Progenitor cell of endocrine pancreas (in vitro differentiated cells): ENCODE data around the gene PRR23E. TPM values are rescaled to one million over a fixed set of nuclear protein-coding genes. Genes with fewer than 3 reads are reported as not detected.

Experiments
- DNase-seq: peaks from one replicate; pipeline ENCODE4 v3.0.0; 2021; ENCODE audit warnings: low spot score; ENCODE audit not compliant: unreplicated experiment
- H3K27ac Mint-ChIP-seq: 2 replicates; pipeline ENCODE4 v1.8.0; 2021; ENCODE audit warnings: mild to moderate bottlenecking, moderate library complexity, mixed read lengths
- H3K27me3 Mint-ChIP-seq: 2 replicates; pipeline ENCODE4 v1.8.0; 2021; ENCODE audit warnings: mixed read lengths
- H3K36me3 Mint-ChIP-seq: 2 replicates; pipeline ENCODE4 v1.8.0; 2022; ENCODE audit warnings: mixed read lengths; ENCODE audit not compliant: insufficient read depth
- H3K4me1 Mint-ChIP-seq: 2 replicates; pipeline ENCODE4 v1.8.0; 2021; ENCODE audit warnings: low read depth, mixed read lengths
- H3K4me3 Mint-ChIP-seq: 2 replicates; pipeline ENCODE4 v1.8.0; 2021; ENCODE audit warnings: low read depth, mild to moderate bottlenecking, moderate library complexity, mixed read lengths
- H3K9me3 Mint-ChIP-seq: 2 replicates; pipeline ENCODE4 v1.8.0; 2021; ENCODE audit warnings: low read depth, mixed read lengths
- CTCF ChIP-seq: fragments of 200-600 bp; sonication (generic); IDR thresholded peaks from one replicate; pipeline ENCODE4 v1.5.0; 2021; ENCODE audit warnings: antibody characterized with exemption, mild to moderate bottlenecking; ENCODE audit not compliant: unreplicated experiment
- total RNA-seq: library from RNA; stranded (reverse); gene quantifications from 2 replicates; pipeline ENCODE4 v1.2.1, GENCODE V29; 2021

The PRR23E gene
- total RNA-seq, 1 donor from 2014 or later, result not detected

GRCh38 chr3:127173516-127174166 lies 19.3 kb upstream of the PRR23E start:
- H3K36me3 Mint-ChIP-seq, result no peaks in the 10 kb centered on the region
- H3K4me3 Mint-ChIP-seq, result no peak overlapping the region
- no peak for TF ChIP-seq CTCF
- H3K27ac Mint-ChIP-seq, result no peak overlapping the region
- H3K4me1 Mint-ChIP-seq, result peaks cover 4% of the 10 kb centered on the region
- peaks cover 29% of the 10 kb centered on the region for H3K27me3 Mint-ChIP-seq
- no peak for DNase-seq
- peaks cover 2% of the 10 kb centered on the region for H3K9me3 Mint-ChIP-seq

GRCh38 chr3:127174284-127174683 lies 18.6 kb upstream of the PRR23E start:
- peaks cover 24% of the 10 kb centered on the region for H3K27me3 Mint-ChIP-seq
- peaks cover 7% of the 10 kb centered on the region for H3K9me3 Mint-ChIP-seq
- H3K4me1 Mint-ChIP-seq, result peaks cover 4% of the 10 kb centered on the region
- no peak for DNase-seq
- no peak for TF ChIP-seq CTCF
- no peaks in the 10 kb centered on the region for H3K36me3 Mint-ChIP-seq
- H3K27ac Mint-ChIP-seq, result no peak overlapping the region
- no peak overlapping the region for H3K4me3 Mint-ChIP-seq

- no peak for TF ChIP-seq CTCF
- H3K27ac Mint-ChIP-seq, result no peak overlapping the region
- DNase-seq, result no peak
- H3K4me3 Mint-ChIP-seq, result no peak overlapping the region
- no peaks in the 10 kb centered on the region for H3K36me3 Mint-ChIP-seq
- H3K27me3 Mint-ChIP-seq, result peaks cover 22% of the 10 kb centered on the region
- H3K9me3 Mint-ChIP-seq, result peaks cover 11% of the 10 kb centered on the region
- peaks cover 4% of the 10 kb centered on the region for H3K4me1 Mint-ChIP-seq
Observed at GRCh38 chr3:127174715-127175140, 18.2 kb upstream of the PRR23E start.

- Mint-ChIP-seq H3K4me1 (peaks cover 4% of the 10 kb centered on the region), H3K27ac (no peak overlapping the region), H3K36me3 (no peaks in the 10 kb centered on the region), H3K27me3 (peaks cover 16% of the 10 kb centered on the region), H3K9me3 (peaks cover 12% of the 10 kb centered on the region), H3K4me3 (no peak overlapping the region)
- no peak for DNase-seq
- no peak for TF ChIP-seq CTCF
Observed at GRCh38 chr3:127175272-127175671, 17.7 kb upstream of the PRR23E start.

GRCh38 chr3:127177226-127177625 lies 15.7 kb upstream of the PRR23E start:
- no peak overlapping the region for H3K27ac Mint-ChIP-seq

More at GRCh38 chr3:127177226-127177625, 15.7 kb upstream of the PRR23E start:
- Mint-ChIP-seq H3K9me3 (peaks cover 12% of the 10 kb centered on the region), H3K4me3 (no peak overlapping the region), H3K4me1 (peaks cover 8% of the 10 kb centered on the region), H3K36me3 (no peaks in the 10 kb centered on the region), H3K27me3 (peaks cover 8% of the 10 kb centered on the region)
- TF ChIP-seq CTCF, result no peak
- no peak for DNase-seq
